Fibroblast of skin of scalp (primary cell): ENCODE data around the gene FMNL1.

Source experiments
- DNase-seq: peaks from one replicate; pipeline ENCODE4 v3.0.0-alpha.2; 2013

FMNL1 gene

DNA sequence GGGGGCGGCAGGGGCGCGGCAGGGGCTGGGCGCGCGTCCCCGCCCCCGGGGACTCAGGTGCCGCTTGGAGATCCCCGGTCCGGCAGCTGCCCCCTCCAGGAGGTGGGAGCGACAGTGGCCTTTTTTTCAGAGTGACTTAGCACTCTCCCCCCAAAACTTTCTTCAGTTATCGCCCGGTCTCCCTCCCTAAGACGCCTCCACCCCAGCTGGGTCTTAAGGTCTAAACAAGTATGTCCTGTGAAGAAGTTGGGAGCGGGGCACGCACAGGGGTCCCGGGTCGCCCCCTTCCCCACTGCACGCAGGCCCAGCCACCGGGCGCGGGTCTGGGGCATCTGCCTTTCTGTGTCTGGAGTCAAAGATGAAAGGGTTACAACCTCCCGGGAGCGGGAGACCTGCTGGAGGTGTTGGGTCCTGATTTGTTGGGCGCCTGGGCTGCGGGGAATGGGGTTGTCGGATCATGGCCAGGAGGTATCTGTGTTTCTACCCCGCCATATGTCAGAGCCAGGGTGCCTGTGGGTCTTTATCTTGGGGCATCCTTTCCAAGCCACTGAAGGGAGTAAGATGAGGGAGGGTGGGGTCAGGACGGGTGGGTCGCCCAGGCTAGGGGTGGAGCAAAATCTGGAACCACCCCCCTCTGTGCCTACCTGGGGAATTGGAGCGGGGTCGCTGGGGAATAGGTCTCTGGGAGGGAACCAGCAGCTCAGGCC lies 757 bp downstream of the FMNL1 start:
- DNase-seq: no peak

- DNase-seq: no peak
Measured at GRCh38 chr17:45222996-45223538, 1.4 kb downstream of the FMNL1 start.

GRCh38 chr17:45223539-45224528 lies 2.1 kb downstream of the FMNL1 start:
- no peak for DNase-seq

- DNase-seq: no peak
Measured at GRCh38 chr17:45224671-45225050, 3.0 kb downstream of the FMNL1 start.

- no peak for DNase-seq
Measured at GRCh38 chr17:45225051-45225700, 3.5 kb downstream of the FMNL1 start.

DNA sequence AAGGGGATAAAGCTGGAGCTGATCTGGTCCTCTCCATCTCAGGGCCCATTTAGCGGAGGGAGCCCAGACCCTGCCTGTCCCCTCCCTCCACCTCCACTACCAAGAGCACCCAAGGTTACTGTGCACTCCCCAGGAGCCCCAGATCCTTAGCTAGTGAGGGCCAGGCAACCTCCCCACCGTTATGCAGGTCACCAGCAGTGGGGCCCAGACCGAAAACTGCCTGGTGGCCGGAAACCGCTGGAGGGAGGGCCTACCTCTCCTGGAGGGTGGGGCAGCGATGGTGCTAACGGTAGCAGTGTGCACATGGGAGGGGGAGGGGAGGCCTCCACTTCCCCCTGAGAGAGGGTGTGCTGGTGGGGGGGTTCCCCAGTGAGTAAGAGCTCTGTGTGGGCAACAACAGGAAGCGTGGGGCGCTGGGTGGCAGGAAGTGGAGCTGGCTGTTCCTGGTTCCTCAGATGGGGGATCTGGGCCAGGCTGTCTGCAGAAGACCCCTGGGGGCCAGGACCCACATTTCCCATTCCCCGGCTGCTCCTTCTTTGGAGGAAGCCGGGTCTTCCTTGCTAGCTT lies 4.4 kb downstream of the FMNL1 start:
- DNase-seq: no peak

- DNase-seq: no peak
Measured at GRCh38 chr17:45226576-45226975, 4.9 kb downstream of the FMNL1 start.

- no peak for DNase-seq
Measured at GRCh38 chr17:45227101-45227925, 5.6 kb downstream of the FMNL1 start.

DNA sequence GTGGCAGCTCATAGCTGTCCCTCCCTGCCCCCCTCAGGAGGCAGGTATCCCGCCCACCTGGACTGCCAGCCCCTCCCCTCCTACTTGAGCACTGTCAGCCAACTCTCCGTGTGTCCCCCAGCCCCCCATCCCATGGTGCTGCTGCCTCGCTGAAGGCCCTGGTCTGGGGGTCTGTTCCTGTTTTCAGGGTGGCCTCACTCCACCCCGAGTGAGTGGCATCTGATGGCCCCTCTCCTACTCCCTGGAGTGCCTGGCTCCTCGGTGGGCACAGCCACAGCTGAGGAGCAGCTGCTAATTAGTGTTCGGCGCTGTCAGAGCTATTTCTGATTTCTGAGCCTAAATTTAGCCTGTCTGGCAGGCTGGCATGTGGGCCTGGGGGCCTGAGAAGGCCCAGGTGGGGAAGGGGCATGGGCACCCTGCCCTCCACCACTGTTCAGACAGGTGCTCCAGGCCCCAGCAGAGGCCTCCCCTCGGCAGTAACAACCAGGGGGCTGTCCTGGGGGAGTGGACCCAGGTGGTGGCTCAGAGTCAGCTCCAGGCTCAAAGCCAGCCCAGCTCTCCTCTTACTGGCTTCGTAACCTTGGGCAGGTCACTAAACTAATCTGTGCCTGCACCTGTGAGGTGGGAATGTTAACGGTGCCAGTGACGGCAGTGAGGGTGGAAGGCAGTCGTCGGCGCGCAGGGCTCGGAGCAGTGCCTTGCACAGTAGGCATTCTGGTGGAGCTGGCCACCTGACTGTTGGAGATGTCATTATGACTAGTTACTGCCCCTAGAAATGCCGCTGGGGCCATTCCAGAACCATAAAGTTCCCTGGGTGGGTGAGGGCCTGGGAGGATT lies 6.5 kb downstream of the FMNL1 start:
- DNase-seq: no peak

- peak; percentile 87 for DNase-seq
Measured at GRCh38 chr17:45228763-45229539, 7.3 kb downstream of the FMNL1 start.

DNA sequence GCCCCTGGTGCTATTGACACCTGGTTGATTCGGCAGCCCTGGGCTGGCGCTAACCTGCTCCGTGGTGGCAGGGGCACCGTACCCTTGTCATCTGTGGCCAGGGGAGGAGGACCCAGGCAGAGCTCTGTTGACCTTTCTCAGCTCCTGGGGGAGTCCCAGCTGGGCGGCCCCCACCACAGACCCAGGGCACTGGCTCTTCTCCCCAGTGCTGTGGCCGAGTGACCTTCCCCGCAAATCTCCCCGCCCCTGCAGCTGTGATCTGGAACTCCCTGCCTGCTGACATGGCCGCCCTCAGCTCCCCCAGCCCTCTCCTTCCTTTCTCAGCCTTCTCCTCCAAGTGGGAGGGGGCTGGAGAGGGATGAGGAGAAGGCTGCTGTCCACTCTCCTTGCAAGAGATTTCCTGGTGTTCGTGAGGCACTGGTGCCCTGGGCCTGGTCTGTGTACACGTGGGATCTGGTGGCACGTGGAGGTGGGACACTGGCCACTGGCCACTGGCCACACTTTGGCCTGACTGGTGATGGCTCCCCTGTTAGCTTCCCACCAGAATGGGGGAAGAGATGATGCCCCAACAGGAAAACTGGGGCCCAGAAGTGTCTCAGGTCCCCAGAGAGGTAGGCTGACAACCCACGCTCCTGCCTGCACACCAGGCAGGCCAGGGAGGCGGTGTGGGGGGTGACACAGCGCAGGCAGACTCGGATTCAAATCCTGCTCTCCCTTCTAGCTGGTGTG lies 8.2 kb downstream of the FMNL1 start:
- DNase-seq: no peak

GRCh38 chr17:45230410-45230786 lies 8.7 kb downstream of the FMNL1 start:
- DNase-seq: no peak

- DNase-seq: peak; percentile 43
Measured at GRCh38 chr17:45230787-45231480, 9.2 kb downstream of the FMNL1 start.

GRCh38 chr17:45231481-45232116 lies 9.9 kb downstream of the FMNL1 start:
- no peak for DNase-seq

DNA sequence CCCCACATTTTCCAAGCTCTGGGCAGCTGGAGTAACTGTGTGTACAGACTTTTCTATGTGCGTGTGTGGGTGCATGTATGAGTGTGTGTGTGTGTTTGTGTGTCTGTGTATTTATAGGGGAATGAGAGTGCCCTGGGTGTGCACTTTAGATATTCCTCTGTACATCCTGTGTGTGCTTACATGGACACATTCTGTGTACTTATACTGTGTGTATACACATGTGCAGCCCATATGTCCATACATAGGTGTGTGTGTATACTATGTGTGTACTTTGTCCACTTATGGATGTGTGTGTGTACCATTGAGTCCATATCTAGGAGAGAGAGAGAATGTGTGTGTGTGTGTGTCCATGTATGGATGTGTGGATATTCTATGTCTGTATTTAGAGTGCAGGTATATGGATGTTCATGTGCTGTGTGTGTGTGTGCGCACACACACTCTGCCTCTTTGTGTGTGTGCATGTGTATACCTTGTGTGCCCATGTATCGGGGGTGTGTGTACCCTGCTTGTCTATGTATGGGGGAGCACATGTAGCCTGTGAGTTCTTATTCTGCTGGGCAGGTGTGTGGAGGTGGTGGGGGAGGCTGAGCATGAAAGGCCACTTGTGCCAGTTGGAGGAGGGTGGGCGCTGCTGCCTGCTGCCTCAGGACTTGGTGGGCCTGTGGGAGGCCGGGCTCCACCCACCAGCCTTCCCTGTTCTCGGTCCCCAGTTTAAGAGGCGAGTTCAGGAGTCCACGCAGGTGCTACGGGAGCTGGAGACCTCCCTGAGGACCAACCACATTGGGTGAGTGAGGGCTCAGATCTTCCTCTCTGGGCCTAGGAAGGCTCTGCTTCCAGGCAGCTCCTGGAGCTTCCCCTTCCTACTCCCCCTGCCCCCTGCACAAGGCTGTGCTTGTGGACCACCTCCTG lies 11.1 kb downstream of the FMNL1 start:
- DNase-seq: no peak

DNA sequence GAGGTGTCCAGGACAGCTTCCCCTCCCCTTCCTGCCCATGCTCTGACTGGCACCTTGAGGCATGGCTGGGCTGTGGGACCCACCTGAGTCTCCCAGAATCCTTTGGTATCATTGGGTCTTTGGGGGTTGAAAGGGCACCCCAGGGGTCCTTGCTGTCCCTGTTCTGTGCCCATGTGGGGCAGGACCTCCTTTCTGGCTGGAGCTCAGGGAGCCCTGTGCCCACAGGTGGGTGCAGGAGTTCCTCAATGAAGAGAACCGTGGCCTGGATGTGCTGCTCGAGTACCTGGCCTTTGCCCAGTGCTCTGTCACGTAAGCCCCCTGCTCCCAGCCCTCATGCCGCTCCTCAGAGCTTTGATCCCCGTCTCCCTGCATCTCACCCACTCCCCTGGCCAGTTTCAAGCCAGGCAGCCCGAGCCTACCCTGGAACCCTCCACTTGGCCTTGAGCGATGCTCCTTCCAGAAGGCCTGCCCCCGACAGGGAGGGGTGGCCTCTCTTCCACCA lies 11.8 kb downstream of the FMNL1 start:
- DNase-seq: no peak
